K562 (cell line): Measurements from ENCODE around the gene FAM151A. TPM values are rescaled to one million over a fixed set of nuclear protein-coding genes. Genes with fewer than 3 reads are reported as not detected.

Experiments
- ARID2 ChIP-seq: fragments of 450-650 bp; IDR thresholded peaks from 2 replicates; pipeline ENCODE4 v1.6.1; 2017; ENCODE audit warnings: antibody characterized with exemption, mild to moderate bottlenecking
- BDP1 ChIP-seq: IDR thresholded peaks from 3 replicates; pipeline ENCODE4 v1.6.1; 2011; ENCODE audit not compliant: insufficient read length, insufficient read depth
- CHD2 ChIP-seq: IDR thresholded peaks from 2 replicates; pipeline ENCODE4 v1.6.1; 2011; ENCODE audit warnings: low read depth, low read length
- CREBBP ChIP-seq: IDR thresholded peaks from one replicate; pipeline ENCODE4 v1.6.1; 2012; ENCODE audit warnings: low read depth, mild to moderate bottlenecking, control low read depth, inconsistent platforms, low read length
- FOXJ3 ChIP-seq: sonication (generic); formaldehyde crosslinking; IDR thresholded peaks from 2 replicates; pipeline ENCODE4 v1.4.0; 2020; ENCODE audit warnings: mild to moderate bottlenecking, missing genetic modification reagents
- GABPA ChIP-seq: fragments of 200-800 bp; sonication (Bioruptor generic); conservative IDR thresholded peaks from 2 replicates; pipeline ENCODE4 v1.6.1; 2016; ENCODE audit warnings: low read depth, missing genetic modification characterization, missing compliant biosample characterization
- HDAC6 ChIP-seq: IDR thresholded peaks from 2 replicates; pipeline ENCODE4 v1.6.1; 2012; ENCODE audit warnings: low read depth, mild to moderate bottlenecking, control low read depth, inconsistent platforms, low read length, moderate library complexity
- JUND ChIP-seq, 2 experiments: IDR thresholded peaks; 2 replicates in 1 of 2; 3 replicates in 1 of 2; pipeline ENCODE4 v1.6.1; 2011; ENCODE audit warnings: borderline replicate concordance in 2 of 2, low read depth in 2 of 2, low read length in 2 of 2, improper control_type of control experiment in 1 of 2, missing biosample characterization in 1 of 2, missing genetic modification characterization in 1 of 2, missing genetic modification reagents in 1 of 2
- KDM5B ChIP-seq: fragments of 200-600 bp; sonication (generic); IDR thresholded peaks from 2 replicates; pipeline ENCODE4 v1.6.1; 2012; ENCODE audit warnings: low read depth, mild to moderate bottlenecking, moderate library complexity, low read length, control low read depth, inconsistent platforms; ENCODE audit not compliant: insufficient replicate concordance
- MECOM ChIP-seq: fragments of 250-450 bp; sonication (Bioruptor Pico); IDR thresholded peaks from 2 replicates; pipeline ENCODE4 v1.8.0; 2022; ENCODE audit warnings: inconsistent platforms
- MTA3 ChIP-seq: fragments of 450-650 bp; formaldehyde crosslinking; IDR thresholded peaks from 2 replicates; pipeline ENCODE4 v1.6.1; 2017; ENCODE audit warnings: mild to moderate bottlenecking, borderline replicate concordance
- NCOA6 ChIP-seq: fragments of 450-650 bp; IDR thresholded peaks from 2 replicates; pipeline ENCODE4 v1.6.1; 2017; ENCODE audit warnings: mild to moderate bottlenecking
- NFE2 ChIP-seq: IDR thresholded peaks from 2 replicates; pipeline ENCODE4 v1.6.1; 2014; ENCODE audit warnings: antibody characterized with exemption, low read depth
- PTBP1 ChIP-seq: fragments of 200-400 bp; formaldehyde crosslinking; IDR thresholded peaks from 2 replicates; pipeline ENCODE4 v1.6.1; 2017; ENCODE audit warnings: low read depth, low read length
- PTRF ChIP-seq: fragments of 450-650 bp; IDR thresholded peaks from 2 replicates; pipeline ENCODE4 v1.6.1; 2016; ENCODE audit warnings: mild to moderate bottlenecking, missing genetic modification characterization, missing compliant biosample characterization
- RB1 ChIP-seq: fragments of 450-650 bp; IDR thresholded peaks from 2 replicates; pipeline ENCODE4 v1.6.1; 2017; ENCODE audit warnings: low read depth, mild to moderate bottlenecking
- RFX7 ChIP-seq: fragments of 250-450 bp; sonication (Bioruptor Pico); IDR thresholded peaks from 2 replicates; pipeline ENCODE4 v1.5.1; 2021; ENCODE audit warnings: mild to moderate bottlenecking
- SIX5 ChIP-seq, 2 experiments: IDR thresholded peaks; 2 replicates each; pipeline ENCODE4 v1.6.1; 2011; ENCODE audit warnings: low read length in 2 of 2, borderline replicate concordance in 1 of 2, low read depth in 1 of 2, mild to moderate bottlenecking in 1 of 2, moderate library complexity in 1 of 2; ENCODE audit not compliant: insufficient read depth in 1 of 2
- TCF7 ChIP-seq: sonication (generic); IDR thresholded peaks from 2 replicates; pipeline ENCODE4 v1.6.1; 2016; ENCODE audit warnings: antibody characterized with exemption, borderline replicate concordance
- TCFL5 ChIP-seq: fragments of 250-450 bp; sonication (Bioruptor Pico); conservative IDR thresholded peaks from 2 replicates; pipeline ENCODE4 v1.6.1; 2021; ENCODE audit warnings: mild to moderate bottlenecking, moderate library complexity, matching md5 sums
- XRCC3 ChIP-seq: fragments of 450-650 bp; IDR thresholded peaks from 2 replicates; pipeline ENCODE4 v1.6.1; 2017; ENCODE audit warnings: mild to moderate bottlenecking, moderate library complexity
- ZNF561 ChIP-seq: fragments of 450-650 bp; formaldehyde crosslinking; conservative IDR thresholded peaks from 2 replicates; pipeline ENCODE4 v1.4.0; 2020; ENCODE audit warnings: mild to moderate bottlenecking, moderate library complexity
- ZNF75A ChIP-seq: fragments of 450-650 bp; formaldehyde crosslinking; IDR thresholded peaks from 2 replicates; pipeline ENCODE4 v1.4.0; 2020; ENCODE audit warnings: mild to moderate bottlenecking
- polyA plus RNA-seq, 8 experiments: library from polyadenylated mRNA; depleted of rRNA in 4 of 8; stranded (reverse) in 5 of 8; unstranded in 3 of 8; fragments of >200 nt; fragmentation: Nextera tagmentation in 2 of 8; fragmentation: Illumina TruSeq in 1 of 8; extraction: Ambion mirVana in 2 of 8; extraction: Trizol in 1 of 8; gene quantifications; 2 replicates each; pipeline versions ENCODE4 v1.2.1 to v1.2.3, GENCODE V29; 2011 to 2014; ENCODE audit warnings: inconsistent platforms in 1 of 8, missing spikeins in 1 of 8
- total RNA-seq, 7 experiments: library from RNA; depleted of rRNA in 6 of 7; stranded (reverse); fragments of >200 nt in 6 of 7; fragmentation: Illumina TruSeq in 2 of 7; extraction: Trizol in 2 of 7; gene quantifications; 2 replicates each; pipeline versions ENCODE4 v1.2.1 to v1.2.3, GENCODE V29; 2011 to 2021; ENCODE audit warnings: low replicate concordance in 1 of 7

Gene FAM151A
- total and polyA plus RNA-seq, 9 of the 15 experiments (the other 6 are each of a cell fraction or from before 2014, with no cell fraction given): not detected

DNA sequence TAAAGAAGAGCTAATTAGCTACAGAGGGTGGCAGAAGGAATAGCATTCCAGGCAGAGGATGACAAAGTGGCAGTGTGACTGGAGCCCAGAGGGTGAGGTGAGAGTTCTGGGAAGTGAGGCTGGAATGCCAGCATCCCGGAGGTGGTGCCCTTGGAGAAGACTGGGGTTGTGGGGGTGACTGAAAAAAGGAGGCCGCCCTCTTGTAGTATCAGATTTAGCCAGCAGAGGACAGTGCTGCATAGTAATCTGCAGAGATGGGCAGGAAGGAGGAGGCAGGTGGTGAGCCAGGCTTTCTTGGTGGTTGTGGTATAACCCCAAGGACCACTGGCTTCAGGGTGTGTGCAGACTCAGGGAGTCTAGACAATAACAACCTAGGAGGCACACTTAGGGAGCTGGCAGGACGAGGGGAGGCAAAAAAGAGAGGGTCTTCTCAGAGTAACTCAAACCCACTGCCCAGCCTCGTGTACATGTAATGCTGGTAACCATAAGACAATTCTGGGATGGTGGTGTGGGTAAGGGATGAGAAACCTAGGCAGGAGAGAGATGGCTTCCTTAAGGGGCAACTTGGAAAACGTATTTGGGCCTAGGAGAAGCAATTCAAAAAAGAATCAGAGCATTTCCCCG is 48.8 kb upstream of the FAM151A start (continued):
- no peak for TF ChIP-seq MECOM
- no peak for TF ChIP-seq NFE2
- TF ChIP-seq FOXJ3 (CRISPR knock-in tag): no peak
- peak; percentile 83 for TF ChIP-seq GABPA (tag)
- TF ChIP-seq PTBP1: no peak
- no peak for TF ChIP-seq RFX7 (CRISPR knock-in tag)
- no peak for TF ChIP-seq SIX5 (IDR thresholded peaks at IDR 0.05; ENCODE audit: borderline replicate concordance in 1 of 2, insufficient read depth in 1 of 2, low read depth in 1 of 2, low read length in 2 of 2)
- no peak for TF ChIP-seq CHD2
- TF ChIP-seq ZNF561 (CRISPR knock-in tag): no peak
- no peak for TF ChIP-seq KDM5B
- no peak for TF ChIP-seq TCFL5 (CRISPR knock-in tag)
- no peak for TF ChIP-seq JUND (IDR thresholded peaks at IDR 0.05; ENCODE audit: borderline replicate concordance, low read depth, low read length)
- TF ChIP-seq JUND (tag; IDR thresholded peaks at IDR 0.05; ENCODE audit: borderline replicate concordance, low read depth, low read length): no peak
- TF ChIP-seq TCF7: no peak
- TF ChIP-seq CREBBP: no peak
- TF ChIP-seq HDAC6: no peak
- TF ChIP-seq BDP1: no peak
- no peak for TF ChIP-seq NCOA6
- peak; percentile 39; the same call in 1 of the 2 replicates for TF ChIP-seq RB1
- no peak for TF ChIP-seq MTA3
- TF ChIP-seq ZNF75A (CRISPR knock-in tag): no peak
- no peak for TF ChIP-seq XRCC3
- TF ChIP-seq PTRF (tag): no peak
- TF ChIP-seq ARID2: peak; percentile 81
